Adrenal gland (tissue), 12 donors: ENCODE results near the gene CDNF. TPM values are rescaled to one million over a fixed set of nuclear protein-coding genes. Genes with fewer than 3 reads are reported as not detected.

Source experiments
- DNase-seq, 7 donors: peaks; one replicate each; pipeline ENCODE4 v3.0.0-alpha.2; 2019 to 2020
- H3K27ac ChIP-seq, 5 donors: fragments of 200-600 bp; sonication (generic) in 4 of 5; 1 replicate in 3 of 5; 2 replicates in 2 of 5; pipeline versions ENCODE4 v1.5.1 to v1.8.0; 2016 to 2020; ENCODE audit warnings: mild to moderate bottlenecking in 1 of 5
- H3K27me3 ChIP-seq: fragments of 200-600 bp; 2 replicates; pipeline ENCODE4 v1.8.0; 2021
- H3K36me3 ChIP-seq, 2 donors: fragments of 200-600 bp; replicated peaks in 1 of 2; 1 replicate in 1 of 2; 2 replicates in 1 of 2; pipeline versions ENCODE4 v1.5.1 to v1.8.0; 2018 to 2022
- H3K4me1 ChIP-seq, 2 donors: fragments of 200-600 bp; replicated peaks in 1 of 2; 1 replicate in 1 of 2; 2 replicates in 1 of 2; pipeline versions ENCODE4 v1.5.1 to v1.8.0; 2018 to 2021
- H3K4me3 ChIP-seq, 4 donors: fragments of 200-600 bp; sonication (generic) in 3 of 4; one replicate each; pipeline ENCODE4 v1.5.1; 2016 to 2018
- H3K9me3 ChIP-seq, 3 donors: fragments of 200-600 bp; sonication (generic) in 1 of 3; replicated peaks in 1 of 3; 1 replicate in 2 of 3; 2 replicates in 1 of 3; pipeline versions ENCODE4 v1.5.1 to v1.8.0; 2016 to 2021
- CTCF ChIP-seq, 6 experiments: fragments of 450-650 bp in 4 of 6; fragments of 200-600 bp in 2 of 6; sonication (generic) in 1 of 6; IDR thresholded peaks; 1 replicate in 5 of 6; 2 replicates in 1 of 6; pipeline versions ENCODE4 v1.5.1 to v1.8.0; 2016 to 2021; ENCODE audit warnings: antibody characterized with exemption in 6 of 6, mild to moderate bottlenecking in 2 of 6, moderate library complexity in 1 of 6
- POLR2A ChIP-seq, 2 donors: fragments of 450-650 bp; IDR thresholded peaks; one replicate each; pipeline ENCODE4 v1.6.1; 2017; ENCODE audit warnings: antibody characterized with exemption in 2 of 2, mild to moderate bottlenecking in 2 of 2, moderate library complexity in 1 of 2
- WGBS, 4 donors: extraction: QIAGEN DNeasy Blood & Tissue Kit in 2 of 4; methylation state at CpG; one replicate each; pipeline versions ENCODE4 v1.1.5 to v1.1.7; 2013 to 2017; 5-methylcytosine and 5-hydroxymethylcytosine counted together
- intact Hi-C, 2 donors: fragments of 100-400 bp; cut with DNase I; formaldehyde crosslinking; loops; one replicate each; pipeline versions ENCODE4 v1.14.1 to v1.15.0; 2022 to 2023
- polyA plus RNA-seq, 3 donors: library from polyadenylated mRNA; stranded (reverse); fragments of 200-250 nt in 2 of 3; fragments of 350-450 nt in 1 of 3; fragmentation: Illumina TruSeq in 1 of 3; extraction: RNeasy Lipid Tissue Mini Kit (QIAGEN cat#74804) in 1 of 3; gene quantifications; one replicate each; pipeline ENCODE4 v1.2.3, GENCODE V29; 2013 to 2014
- total RNA-seq, 9 donors: library from RNA; depleted of rRNA in 4 of 9; stranded (reverse); fragments of >200 nt in 4 of 9; fragments of 120-200 nt in 1 of 9; fragmentation: NEBNext Ultra II Directional in 1 of 9; extraction: Animal tissue kit (Norgen Biotek cat#: 25700) in 1 of 9; gene quantifications; one replicate each; pipeline versions ENCODE4 v1.1.0 to v1.2.4, GENCODE V29; 2013 to 2023
- donor health status: healthy with polysubstance abuse.
- donor health status: Bipolar disorder and iron deficiency.
- donor health status: DM: yes; HTN: yes; CAD: no.
- donor health status: DM: no; HTN: no; CAD: no.
- donor health status: DM: no; HTN: no; CAD: no.
- donor health status: DM: yes; HTN: yes; CAD: no.

The CDNF gene
- total and polyA plus RNA-seq, 12 donors: 0.97 to 6.6 (median 3.2) TPM

- H3K9me3 ChIP-seq: no peaks in the 10 kb centered on the region
- H3K4me1 ChIP-seq: no peaks in the 10 kb centered on the region
- H3K27ac ChIP-seq: no peak overlapping the region
- DNase-seq: no peak
- no peak for TF ChIP-seq POLR2A (IDR thresholded peaks at IDR 0.05)
- no peak for TF ChIP-seq CTCF (IDR thresholded peaks at IDR 0.05)
- no peak overlapping the region for H3K4me3 ChIP-seq
- WGBS, 4 donors: 90 to 96% (median 94%) methylated on average over 14 to 22 of the region's 22 CpGs
- H3K27me3 ChIP-seq: no peaks in the 10 kb centered on the region
- no peaks in the 10 kb centered on the region for H3K36me3 ChIP-seq
- intact Hi-C loops: no loop called here
Observed at GRCh38 chr10:14774214-14774580, 63.6 kb downstream of the CDNF start.

GRCh38 chr10:14773551-14774213 lies 64.2 kb downstream of the CDNF start:
- no peaks in the 10 kb centered on the region for H3K27me3 ChIP-seq
- no peaks in the 10 kb centered on the region for H3K36me3 ChIP-seq
- DNase-seq: no peak
- H3K27ac ChIP-seq: no peak overlapping the region
- no peak for TF ChIP-seq POLR2A (IDR thresholded peaks at IDR 0.05)
- peak in 5 of 6 experiments; percentile 9 to 31 (median 23) for TF ChIP-seq CTCF (IDR thresholded peaks at IDR 0.05)
- H3K4me3 ChIP-seq: no peak overlapping the region
- H3K9me3 ChIP-seq: no peaks in the 10 kb centered on the region
- H3K4me1 ChIP-seq: no peaks in the 10 kb centered on the region
- intact Hi-C loops: no loop called here
- WGBS, 4 donors: 73 to 82% (median 79%) methylated on average over 10 of the region's 10 CpGs

- Histone ChIP-seq H3K4me1 (no peaks in the 10 kb centered on the region), H3K4me3 (no peak overlapping the region), H3K36me3 (no peaks in the 10 kb centered on the region), H3K27me3 (no peaks in the 10 kb centered on the region), H3K27ac (no peak overlapping the region), H3K9me3 (no peaks in the 10 kb centered on the region)
- WGBS, 4 donors: 74 to 90% (median 82%) methylated on average over 7 of the region's 7 CpGs
- intact Hi-C loops: no loop called here
- no peak for DNase-seq
- TF ChIP-seq CTCF (IDR thresholded peaks at IDR 0.05): no peak
- TF ChIP-seq POLR2A (IDR thresholded peaks at IDR 0.05): no peak
Observed at GRCh38 chr10:14772399-14772798, 65.4 kb downstream of the CDNF start.

GRCh38 chr10:14770927-14771326 lies 66.9 kb downstream of the CDNF start:
- no peaks in the 10 kb centered on the region for H3K36me3 ChIP-seq
- intact Hi-C loops: no loop called here
- TF ChIP-seq CTCF (IDR thresholded peaks at IDR 0.05): no peak
- TF ChIP-seq POLR2A (IDR thresholded peaks at IDR 0.05): no peak
- no peaks in the 10 kb centered on the region for H3K27me3 ChIP-seq
- H3K4me1 ChIP-seq: no peaks in the 10 kb centered on the region
- H3K4me3 ChIP-seq: no peak overlapping the region
- WGBS, 4 donors: 71 to 87% (median 85%) methylated on average over 2 of the region's 2 CpGs
- no peak overlapping the region for H3K27ac ChIP-seq
- H3K9me3 ChIP-seq: no peaks in the 10 kb centered on the region
- no peak for DNase-seq

Other genes with a start within 250 kb of the CDNF start
- 10 to 100 TPM; 20.9 to 81.7 (median 53.9) TPM for gene FAM107B, start 63.1 kb downstream of the CDNF start, total RNA-seq
- gene FAM107B, start 63.1 kb downstream of the CDNF start, polyA plus RNA-seq: 10 to 100 TPM; 16.0 to 78.9 (median 21.8) TPM
- 10 to 100 TPM in 5 of 9 donors, 1 to 10 TPM in 4; 5.4 to 20.0 (median 11.3) TPM for gene HSPA14, start 269 bp upstream of the CDNF start, total RNA-seq
- 10 to 100 TPM; 12.6 to 17.2 (median 13.4) TPM for gene HSPA14, start 269 bp upstream of the CDNF start, polyA plus RNA-seq
- 10 to 100 TPM in 1 of 9 donors, 1 to 10 TPM in 8; 4.8 to 14.8 (median 7.6) TPM for gene MSANTD7, start 269 bp upstream of the CDNF start, total RNA-seq
- 1 to 10 TPM; 2.6 to 7.8 (median 2.7) TPM for gene MSANTD7, start 269 bp upstream of the CDNF start, polyA plus RNA-seq
- gene SUV39H2, start 40.8 kb upstream of the CDNF start, total RNA-seq: 10 to 100 TPM in 1 of 9 donors, 1 to 10 TPM in 8; 3.5 to 19.1 (median 6.4) TPM
- 1 to 10 TPM; 1.7 to 9.9 (median 1.8) TPM for gene SUV39H2, start 40.8 kb upstream of the CDNF start, polyA plus RNA-seq
- 10 to 100 TPM in 2 of 9 donors, 1 to 10 TPM in 7; 2.9 to 13.4 (median 8.6) TPM for gene DCLRE1C, start 116.1 kb upstream of the CDNF start, total RNA-seq
- gene DCLRE1C, start 116.1 kb upstream of the CDNF start, polyA plus RNA-seq: 1 to 10 TPM; 1.8 to 8.5 (median 7.6) TPM
- gene MEIG1, start 121.4 kb upstream of the CDNF start, total RNA-seq: 1 to 10 TPM in 2 of 9 donors, not detected in 7; 1.1 TPM
- gene MEIG1, start 121.4 kb upstream of the CDNF start, polyA plus RNA-seq: under 1 TPM; 0.44 to 0.97 (median 0.95) TPM
- gene OLAH, start 205.9 kb upstream of the CDNF start, total RNA-seq: 1 to 10 TPM in 3 of 9 donors, under 1 TPM in 6; 0.18 to 2.8 (median 0.67) TPM
- 1 to 10 TPM in 2 of 3 donors, under 1 TPM in 1; 0.51 to 1.6 (median 1.1) TPM for gene OLAH, start 205.9 kb upstream of the CDNF start, polyA plus RNA-seq